Tibial nerve (tissue), 4 donors: ENCODE measurements around the gene ISLR.

Experiments used
- CTCF ChIP-seq, 5 experiments: fragments of 200-600 bp in 3 of 5; fragments of 450-650 bp in 2 of 5; sonication (generic) in 3 of 5; IDR thresholded peaks; one replicate each; pipeline ENCODE4 v1.5.1; 2016 to 2019; ENCODE audit warnings: antibody characterized with exemption in 5 of 5, mild to moderate bottlenecking in 3 of 5, moderate library complexity in 2 of 5
- EP300 ChIP-seq, 2 donors: sonication (generic); formaldehyde crosslinking; IDR thresholded peaks; one replicate each; pipeline ENCODE4 v1.6.1; 2017; ENCODE audit warnings: antibody characterized with exemption in 2 of 2, mild to moderate bottlenecking in 1 of 2
- POLR2A ChIP-seq, 2 donors: fragments of 450-650 bp; IDR thresholded peaks; one replicate each; pipeline ENCODE4 v1.6.1; 2017; ENCODE audit warnings: antibody characterized with exemption in 2 of 2, mild to moderate bottlenecking in 2 of 2, moderate library complexity in 2 of 2

- TF ChIP-seq CTCF (IDR thresholded peaks at IDR 0.05) (no peak), POLR2A (IDR thresholded peaks at IDR 0.05) (no peak), EP300 (IDR thresholded peaks at IDR 0.05) (no peak)
Observed at GRCh38 chr15:74159773-74160172, 13.7 kb upstream of the ISLR start.
